Occipital lobe (tissue), 2 donors: ENCODE results near the gene PRKCE. TPM values are rescaled to one million over a fixed set of nuclear protein-coding genes. Genes with fewer than 3 reads are reported as not detected.

Source experiments
- DNase-seq: peaks from one replicate; lab custom pipeline; 2025; lab: John Stamatoyannopoulos, UW
- total RNA-seq: library from RNA; depleted of rRNA; stranded (reverse); fragments of >200 nt; gene quantifications from one replicate; pipeline ENCODE4 v1.2.3, GENCODE V29; 2014

Gene PRKCE
- total RNA-seq, 1 donor from 2014 or later: 62.2 TPM

- DNase-seq: no peak
These were observed 450.2 kb downstream of the PRKCE start for GRCh38 chr2:46101557-46102220.

GRCh38 chr2:46106690-46107089 lies 455.2 kb downstream of the PRKCE start:
- DNase-seq: no peak

DNA sequence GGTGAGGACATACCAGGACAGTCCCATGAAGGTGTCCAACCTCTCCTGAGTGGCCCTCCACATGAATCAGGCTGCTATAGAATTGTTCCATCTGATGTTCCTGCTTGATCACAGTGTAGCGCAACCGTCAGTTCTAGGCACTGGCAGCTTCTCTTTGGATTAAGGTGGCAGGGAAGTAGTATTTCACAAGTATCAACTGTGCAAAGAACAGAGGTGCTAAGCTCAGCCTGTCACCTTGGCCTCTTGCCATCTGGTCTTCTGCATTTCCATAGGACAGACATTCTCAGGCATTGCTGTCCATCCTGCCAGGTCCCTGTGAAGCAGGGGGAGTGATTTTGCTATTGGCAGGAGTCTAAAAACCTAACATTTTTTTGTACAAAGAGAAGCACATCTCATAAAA lies 463.5 kb downstream of the PRKCE start:
- DNase-seq: no peak

GRCh38 chr2:46116150-46116549 lies 464.7 kb downstream of the PRKCE start:
- DNase-seq: no peak

DNA sequence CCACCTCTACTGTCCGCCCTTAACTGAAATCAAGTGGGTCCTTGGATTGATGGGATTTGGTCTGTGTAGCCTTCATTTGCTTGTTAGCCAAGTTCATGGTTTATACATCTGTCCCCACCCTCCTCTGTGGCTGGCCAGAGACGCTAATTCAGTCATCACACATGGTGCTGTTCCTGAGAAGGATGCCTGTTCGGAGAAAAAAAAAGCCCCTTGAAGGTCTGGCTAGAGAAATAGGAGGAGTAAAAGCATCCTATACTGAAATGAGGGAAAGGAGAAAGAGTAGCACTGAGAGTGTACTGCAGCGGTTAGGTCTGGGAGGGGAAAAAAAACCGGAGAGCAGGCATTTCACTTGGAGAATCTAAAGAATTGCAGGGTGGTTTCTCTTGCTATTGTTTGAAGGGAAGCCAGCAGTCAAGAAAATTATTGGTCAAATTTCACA lies 465.1 kb downstream of the PRKCE start:
- no peak for DNase-seq

DNA sequence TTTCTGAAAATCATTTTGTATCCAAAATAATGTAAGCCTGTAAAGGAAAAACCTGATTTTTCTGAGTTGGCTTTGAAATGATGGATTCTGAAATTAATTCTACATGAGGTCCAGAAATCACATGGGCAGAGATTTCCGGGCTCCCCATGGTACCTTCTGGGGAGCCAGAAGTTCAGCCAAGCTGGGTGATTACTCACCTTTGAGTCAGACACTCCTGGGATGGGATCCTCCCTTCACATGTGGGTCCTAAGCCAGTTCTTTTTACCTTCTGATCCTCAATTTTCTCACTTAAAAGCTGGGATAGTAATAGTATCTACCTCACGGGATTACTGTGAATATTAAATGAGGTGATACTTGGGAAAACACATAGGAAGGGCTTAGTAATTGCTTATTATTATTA lies 465.9 kb downstream of the PRKCE start:
- DNase-seq: no peak

DNA sequence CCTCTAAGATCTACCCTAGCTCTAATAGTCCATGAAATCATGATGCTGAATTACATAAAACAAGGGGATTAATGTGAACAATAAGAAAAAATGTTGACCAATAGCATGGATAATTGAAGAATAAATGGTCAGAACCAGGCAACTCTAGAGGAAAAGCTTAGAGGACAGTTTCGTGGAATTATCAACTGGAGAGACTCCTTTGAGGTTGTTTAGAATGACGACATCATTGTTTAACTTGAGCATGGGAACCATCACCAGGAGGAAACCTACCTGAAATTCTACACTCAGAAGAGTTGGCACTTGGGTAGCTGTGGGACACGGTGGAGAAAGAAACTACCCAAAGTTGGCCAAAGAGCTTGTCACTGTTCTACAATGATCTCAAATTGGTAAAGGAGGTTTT lies 466.5 kb downstream of the PRKCE start:
- DNase-seq: no peak

- no peak for DNase-seq
These were observed 467.3 kb downstream of the PRKCE start for GRCh38 chr2:46118656-46119371.

GRCh38 chr2:46119453-46119852 lies 468.0 kb downstream of the PRKCE start:
- DNase-seq: no peak

DNA sequence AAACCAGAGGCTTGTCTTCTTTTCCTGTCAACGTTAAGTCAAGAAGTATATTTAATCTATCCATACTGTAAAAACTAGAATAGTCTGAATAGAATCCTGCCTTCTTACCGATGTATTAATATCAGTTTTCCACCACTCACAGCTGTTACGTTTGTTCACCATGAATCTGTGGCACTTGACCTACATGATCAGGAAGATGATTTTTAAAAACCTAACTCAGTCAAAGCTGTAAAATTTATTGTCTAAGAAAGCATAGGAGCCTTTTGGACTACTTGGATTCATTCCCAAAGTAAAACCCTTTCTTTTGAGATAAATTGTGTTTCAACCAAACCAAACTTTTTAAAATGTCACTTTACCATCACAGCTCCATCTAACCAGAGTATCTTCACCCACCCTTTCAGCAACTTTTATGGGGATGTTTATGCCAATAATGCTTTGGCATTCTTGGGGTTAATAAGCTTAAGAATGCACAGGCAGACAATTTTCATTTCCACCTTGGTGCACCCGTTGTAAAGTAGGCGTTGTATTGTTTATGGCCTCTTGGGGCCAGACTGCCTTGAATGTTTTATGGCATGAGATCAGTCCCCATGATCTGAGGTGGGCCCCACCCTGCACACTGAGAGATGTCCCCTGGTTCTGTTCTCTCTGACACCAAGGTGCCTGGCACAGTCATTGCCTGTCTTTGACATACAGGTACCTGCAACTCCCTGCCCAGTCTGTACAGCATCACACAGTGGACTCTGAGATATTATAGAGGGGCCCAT lies 469.5 kb downstream of the PRKCE start:
- DNase-seq: no peak

GRCh38 chr2:46122318-46122976 lies 471.0 kb downstream of the PRKCE start:
- no peak for DNase-seq

- DNase-seq: no peak
These were observed 471.5 kb downstream of the PRKCE start for GRCh38 chr2:46123013-46123412.

- no peak for DNase-seq
These were observed 474.3 kb downstream of the PRKCE start for GRCh38 chr2:46125798-46126197.

DNA sequence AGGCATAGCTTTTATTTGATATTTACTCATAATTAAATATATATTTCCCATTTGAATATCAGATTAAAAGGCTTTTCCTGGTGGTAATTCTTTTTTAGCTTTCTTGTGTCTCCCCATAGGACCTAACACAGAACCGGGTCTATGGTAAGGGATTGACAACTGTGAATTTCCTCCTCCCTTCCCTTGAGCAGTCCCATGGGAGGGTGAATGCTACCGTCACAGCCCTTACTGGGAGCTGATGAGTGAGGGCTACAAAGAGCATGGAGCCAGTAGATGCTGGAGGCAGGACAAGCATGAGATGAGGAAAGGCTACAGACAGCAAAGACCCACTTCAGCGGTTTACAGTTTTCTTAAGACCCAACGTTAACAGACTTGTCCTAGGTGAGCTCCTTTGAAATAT lies 475.1 kb downstream of the PRKCE start:
- DNase-seq: no peak

DNA sequence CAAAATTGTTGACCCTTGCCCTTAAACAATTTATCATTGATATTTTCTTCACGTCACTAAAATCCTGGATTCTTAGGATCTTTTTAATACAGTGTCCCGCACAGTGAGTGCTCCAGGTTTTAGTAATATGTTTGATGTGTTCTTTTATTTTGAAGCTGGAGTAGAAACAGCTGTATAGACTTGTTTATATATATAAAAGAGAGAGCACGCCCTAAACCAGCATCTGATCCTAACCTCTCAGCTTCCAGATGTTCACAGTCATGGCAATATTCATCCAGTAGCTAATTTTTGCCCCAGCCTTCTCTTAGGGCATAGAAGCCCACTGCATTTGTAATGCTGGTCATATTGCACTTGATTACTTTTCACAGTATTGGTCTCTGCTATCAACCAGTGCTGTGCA lies 475.7 kb downstream of the PRKCE start:
- DNase-seq: no peak

- no peak for DNase-seq
These were observed 479.0 kb downstream of the PRKCE start for GRCh38 chr2:46130511-46130910.

DNA sequence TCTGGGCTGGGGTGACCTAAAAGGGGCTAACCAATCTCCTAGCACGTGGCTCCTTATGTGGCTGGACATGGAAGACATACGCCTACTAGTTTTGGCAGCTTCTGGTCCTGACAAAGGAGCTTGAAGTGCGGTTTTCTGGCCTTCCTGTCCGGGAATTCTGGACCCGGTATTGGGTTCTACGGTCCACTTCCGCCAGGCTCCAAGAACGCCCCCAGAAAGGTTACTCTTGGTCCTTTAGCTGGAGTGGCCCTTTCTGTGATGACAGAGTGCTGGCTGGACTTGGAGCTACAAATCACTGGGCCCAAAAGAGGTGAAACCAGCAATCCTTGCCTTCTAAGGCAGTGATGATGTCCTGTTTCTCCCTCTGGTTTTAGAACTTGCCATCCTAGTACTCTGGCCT lies 481.5 kb downstream of the PRKCE start:
- no peak for DNase-seq

DNA sequence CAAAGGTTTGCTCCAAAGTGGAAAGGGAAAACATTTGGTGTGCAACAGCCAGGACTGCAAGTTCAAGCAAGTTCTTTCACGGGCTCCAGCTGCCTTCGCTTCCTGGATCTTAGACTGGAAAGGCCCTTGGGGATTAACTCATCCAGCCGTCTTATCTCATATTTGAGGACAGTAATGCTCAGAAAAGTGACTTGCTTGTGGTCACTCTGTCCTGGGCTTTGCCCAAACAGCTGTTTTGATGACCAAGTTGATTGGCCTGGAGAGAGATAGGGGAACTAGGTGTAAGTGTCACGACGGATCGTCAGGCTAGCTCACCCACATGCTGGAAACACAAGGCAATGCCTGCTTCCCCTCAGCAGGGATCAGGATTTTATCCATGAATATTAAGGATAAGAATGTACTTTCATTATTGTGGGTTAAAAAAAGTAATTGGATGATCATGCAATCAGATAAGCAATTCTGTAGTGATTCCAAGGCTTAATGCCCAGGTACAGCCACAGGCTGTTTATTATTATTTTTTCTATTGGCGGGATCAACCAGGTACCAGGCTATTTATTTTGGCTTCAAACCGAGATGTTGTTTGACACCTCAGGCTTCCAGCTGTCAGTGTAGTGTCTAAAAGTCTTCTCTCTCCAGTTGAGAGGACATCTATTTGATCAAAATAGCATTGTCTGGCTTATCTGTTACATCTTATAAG lies 483.2 kb downstream of the PRKCE start:
- DNase-seq: no peak

DNA sequence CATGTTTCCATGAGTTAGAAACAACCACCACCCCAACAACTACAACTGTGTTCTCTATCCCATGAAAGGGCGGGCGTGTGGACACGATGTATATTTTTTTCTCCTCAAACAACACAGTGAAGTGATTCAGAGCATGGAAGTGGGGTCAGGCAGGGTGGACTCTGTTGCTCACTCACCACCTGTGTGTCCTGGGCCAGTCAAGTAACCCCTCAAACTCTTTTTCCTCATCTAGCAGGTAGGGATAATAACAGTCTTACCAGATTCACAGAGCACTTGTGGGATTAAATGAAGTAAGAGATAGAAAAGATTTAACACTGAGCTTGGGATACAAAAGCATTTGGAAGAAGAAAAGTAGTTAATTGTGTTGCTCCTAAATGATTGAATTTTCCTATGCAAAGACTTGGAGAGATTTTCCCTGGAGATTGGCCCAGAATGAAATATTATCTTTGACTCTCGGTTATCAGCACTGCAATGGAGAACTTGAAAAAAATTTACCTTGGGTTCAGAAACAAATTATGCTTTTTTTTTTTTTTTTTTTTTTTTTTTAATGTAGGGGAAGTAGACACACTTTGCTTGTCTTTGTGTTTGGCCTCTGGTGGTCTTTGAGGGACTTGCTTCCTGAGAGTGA lies 483.9 kb downstream of the PRKCE start:
- DNase-seq: no peak

DNA sequence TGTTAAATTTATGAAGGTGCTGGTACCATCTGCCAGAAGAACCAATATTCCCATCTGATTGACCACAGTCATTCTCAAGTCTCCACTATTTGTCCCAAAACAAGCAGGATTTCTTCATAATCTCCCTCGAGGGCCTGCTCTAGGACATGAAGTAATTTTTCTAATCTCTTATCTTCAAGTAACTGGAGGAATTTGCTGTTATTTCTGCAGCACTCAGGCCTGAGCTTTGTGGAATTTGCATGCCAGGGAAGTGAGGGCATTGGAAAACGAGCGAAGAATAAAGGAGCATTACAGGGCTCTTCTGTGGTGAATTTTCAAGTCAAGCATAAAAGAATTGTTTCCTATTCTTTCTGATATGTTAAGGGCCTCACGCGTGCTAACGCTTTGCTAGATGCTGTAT lies 484.5 kb downstream of the PRKCE start:
- no peak for DNase-seq

DNA sequence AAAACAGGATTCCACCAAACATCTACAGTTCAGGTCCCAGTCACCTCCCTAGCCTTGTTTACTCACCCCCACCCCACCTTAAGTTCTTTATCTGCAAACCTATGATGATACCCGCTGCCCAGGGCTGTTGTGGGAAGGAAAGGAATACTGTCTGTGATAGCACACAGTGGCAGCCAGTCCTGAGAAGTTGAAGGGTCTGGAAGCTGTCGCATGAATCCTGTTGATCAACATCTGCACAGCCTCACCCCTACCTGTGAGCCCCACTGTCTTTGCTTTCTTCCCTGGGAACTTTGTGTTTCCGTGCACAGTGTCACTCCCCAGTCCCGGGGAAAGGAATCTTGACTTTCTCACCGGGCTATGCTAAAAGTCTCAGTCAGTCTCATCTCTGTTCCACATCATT lies 485.0 kb downstream of the PRKCE start:
- DNase-seq: no peak
